Lower leg skin (tissue), 3 donors: ENCODE measurements around the gene THADA.

Experiments used
- CTCF ChIP-seq, 3 donors: fragments of 450-650 bp; IDR thresholded peaks; one replicate each; pipeline ENCODE4 v1.5.1; 2016; ENCODE audit warnings: antibody characterized with exemption in 3 of 3, mild to moderate bottlenecking in 3 of 3, moderate library complexity in 2 of 3
- POLR2A ChIP-seq, 2 donors: fragments of 450-650 bp; IDR thresholded peaks; one replicate each; pipeline ENCODE4 v1.6.1; 2016 to 2017; ENCODE audit warnings: antibody characterized with exemption in 2 of 2, mild to moderate bottlenecking in 1 of 2, moderate library complexity in 1 of 2

DNA sequence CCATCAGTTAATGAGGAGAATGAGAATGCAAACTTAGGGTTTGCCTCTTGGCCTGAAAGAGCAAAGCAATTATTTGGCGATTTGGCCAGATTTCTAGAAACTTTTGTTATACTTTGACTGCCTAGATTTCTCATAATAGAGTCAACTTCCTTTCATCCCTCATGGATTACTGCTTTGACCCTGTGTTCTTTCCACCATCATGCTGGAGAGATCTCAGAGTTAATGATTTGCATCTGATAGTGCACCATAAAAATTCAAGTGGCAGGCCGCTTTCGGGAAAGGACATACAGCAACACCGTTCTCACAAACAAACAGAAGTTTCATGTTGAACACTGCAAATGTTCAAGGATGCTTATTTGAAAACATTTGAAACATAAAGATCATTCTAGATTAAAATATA is 225.7 kb downstream of the THADA start:
- TF ChIP-seq CTCF (IDR thresholded peaks at IDR 0.05) (no peak), POLR2A (IDR thresholded peaks at IDR 0.05) (no peak)
